ENCODE data around the gene PTGFRN. TPM values are rescaled to one million over a fixed set of nuclear protein-coding genes. Genes with fewer than 3 reads are reported as not detected.

PTGFRN gene
- total RNA-seq, 1 experiment from 2014 or later = 38.7 TPM

DNA sequence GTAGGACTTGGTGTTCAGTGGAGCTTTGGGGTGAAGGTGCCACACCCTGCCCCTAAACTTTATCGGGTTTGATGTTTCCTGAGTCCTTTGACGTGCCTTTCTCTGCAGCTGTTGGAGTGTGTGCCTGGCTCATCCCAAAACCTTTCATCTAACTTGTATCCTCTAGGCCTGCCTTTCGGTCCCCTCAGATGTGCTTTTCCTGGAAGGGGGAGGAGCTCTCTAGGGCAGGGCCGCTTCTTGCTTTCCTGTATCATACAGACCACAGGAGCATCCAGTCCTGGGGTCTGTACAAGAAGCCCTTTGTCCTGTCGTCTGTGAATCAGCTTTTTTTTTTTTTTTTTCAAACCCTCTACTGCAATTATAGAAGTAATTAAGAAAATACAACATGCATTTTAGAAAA, 35.7 kb downstream of the PTGFRN start (continued):
- TF ChIP-seq, protein P1, sequence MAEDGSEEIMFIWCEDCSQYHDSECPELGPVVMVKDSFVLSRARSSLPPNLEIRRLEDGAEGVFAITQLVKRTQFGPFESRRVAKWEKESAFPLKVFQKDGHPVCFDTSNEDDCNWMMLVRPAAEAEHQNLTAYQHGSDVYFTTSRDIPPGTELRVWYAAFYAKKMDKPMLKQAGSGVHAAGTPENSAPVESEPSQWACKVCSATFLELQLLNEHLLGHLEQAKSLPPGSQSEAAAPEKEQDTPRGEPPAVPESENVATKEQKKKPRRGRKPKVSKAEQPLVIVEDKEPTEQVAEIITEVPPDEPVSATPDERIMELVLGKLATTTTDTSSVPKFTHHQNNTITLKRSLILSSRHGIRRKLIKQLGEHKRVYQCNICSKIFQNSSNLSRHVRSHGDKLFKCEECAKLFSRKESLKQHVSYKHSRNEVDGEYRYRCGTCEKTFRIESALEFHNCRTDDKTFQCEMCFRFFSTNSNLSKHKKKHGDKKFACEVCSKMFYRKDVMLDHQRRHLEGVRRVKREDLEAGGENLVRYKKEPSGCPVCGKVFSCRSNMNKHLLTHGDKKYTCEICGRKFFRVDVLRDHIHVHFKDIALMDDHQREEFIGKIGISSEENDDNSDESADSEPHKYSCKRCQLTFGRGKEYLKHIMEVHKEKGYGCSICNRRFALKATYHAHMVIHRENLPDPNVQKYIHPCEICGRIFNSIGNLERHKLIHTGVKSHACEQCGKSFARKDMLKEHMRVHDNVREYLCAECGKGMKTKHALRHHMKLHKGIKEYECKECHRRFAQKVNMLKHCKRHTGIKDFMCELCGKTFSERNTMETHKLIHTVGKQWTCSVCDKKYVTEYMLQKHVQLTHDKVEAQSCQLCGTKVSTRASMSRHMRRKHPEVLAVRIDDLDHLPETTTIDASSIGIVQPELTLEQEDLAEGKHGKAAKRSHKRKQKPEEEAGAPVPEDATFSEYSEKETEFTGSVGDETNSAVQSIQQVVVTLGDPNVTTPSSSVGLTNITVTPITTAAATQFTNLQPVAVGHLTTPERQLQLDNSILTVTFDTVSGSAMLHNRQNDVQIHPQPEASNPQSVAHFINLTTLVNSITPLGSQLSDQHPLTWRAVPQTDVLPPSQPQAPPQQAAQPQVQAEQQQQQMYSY (CRISPR knock-in tag; IDR thresholded peaks at IDR 0.05) = no peak
- TF ChIP-seq, protein P2, sequence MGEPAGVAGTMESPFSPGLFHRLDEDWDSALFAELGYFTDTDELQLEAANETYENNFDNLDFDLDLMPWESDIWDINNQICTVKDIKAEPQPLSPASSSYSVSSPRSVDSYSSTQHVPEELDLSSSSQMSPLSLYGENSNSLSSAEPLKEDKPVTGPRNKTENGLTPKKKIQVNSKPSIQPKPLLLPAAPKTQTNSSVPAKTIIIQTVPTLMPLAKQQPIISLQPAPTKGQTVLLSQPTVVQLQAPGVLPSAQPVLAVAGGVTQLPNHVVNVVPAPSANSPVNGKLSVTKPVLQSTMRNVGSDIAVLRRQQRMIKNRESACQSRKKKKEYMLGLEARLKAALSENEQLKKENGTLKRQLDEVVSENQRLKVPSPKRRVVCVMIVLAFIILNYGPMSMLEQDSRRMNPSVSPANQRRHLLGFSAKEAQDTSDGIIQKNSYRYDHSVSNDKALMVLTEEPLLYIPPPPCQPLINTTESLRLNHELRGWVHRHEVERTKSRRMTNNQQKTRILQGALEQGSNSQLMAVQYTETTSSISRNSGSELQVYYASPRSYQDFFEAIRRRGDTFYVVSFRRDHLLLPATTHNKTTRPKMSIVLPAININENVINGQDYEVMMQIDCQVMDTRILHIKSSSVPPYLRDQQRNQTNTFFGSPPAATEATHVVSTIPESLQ (CRISPR knock-in tag; IDR thresholded peaks at IDR 0.05) = no peak
- TF ChIP-seq, protein P3, sequence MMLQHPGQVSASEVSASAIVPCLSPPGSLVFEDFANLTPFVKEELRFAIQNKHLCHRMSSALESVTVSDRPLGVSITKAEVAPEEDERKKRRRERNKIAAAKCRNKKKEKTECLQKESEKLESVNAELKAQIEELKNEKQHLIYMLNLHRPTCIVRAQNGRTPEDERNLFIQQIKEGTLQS (CRISPR knock-in tag; conservative IDR thresholded peaks at IDR 0.05) = no peak
- TF ChIP-seq ZNF416 (CRISPR knock-in tag; IDR thresholded peaks at IDR 0.05) (no peak), NFE2L1 (CRISPR knock-in tag; IDR thresholded peaks at IDR 0.05) (no peak), HMGA2 (CRISPR knock-in tag; IDR thresholded peaks at IDR 0.05) (no peak)
- TF ChIP-seq, protein P4, sequence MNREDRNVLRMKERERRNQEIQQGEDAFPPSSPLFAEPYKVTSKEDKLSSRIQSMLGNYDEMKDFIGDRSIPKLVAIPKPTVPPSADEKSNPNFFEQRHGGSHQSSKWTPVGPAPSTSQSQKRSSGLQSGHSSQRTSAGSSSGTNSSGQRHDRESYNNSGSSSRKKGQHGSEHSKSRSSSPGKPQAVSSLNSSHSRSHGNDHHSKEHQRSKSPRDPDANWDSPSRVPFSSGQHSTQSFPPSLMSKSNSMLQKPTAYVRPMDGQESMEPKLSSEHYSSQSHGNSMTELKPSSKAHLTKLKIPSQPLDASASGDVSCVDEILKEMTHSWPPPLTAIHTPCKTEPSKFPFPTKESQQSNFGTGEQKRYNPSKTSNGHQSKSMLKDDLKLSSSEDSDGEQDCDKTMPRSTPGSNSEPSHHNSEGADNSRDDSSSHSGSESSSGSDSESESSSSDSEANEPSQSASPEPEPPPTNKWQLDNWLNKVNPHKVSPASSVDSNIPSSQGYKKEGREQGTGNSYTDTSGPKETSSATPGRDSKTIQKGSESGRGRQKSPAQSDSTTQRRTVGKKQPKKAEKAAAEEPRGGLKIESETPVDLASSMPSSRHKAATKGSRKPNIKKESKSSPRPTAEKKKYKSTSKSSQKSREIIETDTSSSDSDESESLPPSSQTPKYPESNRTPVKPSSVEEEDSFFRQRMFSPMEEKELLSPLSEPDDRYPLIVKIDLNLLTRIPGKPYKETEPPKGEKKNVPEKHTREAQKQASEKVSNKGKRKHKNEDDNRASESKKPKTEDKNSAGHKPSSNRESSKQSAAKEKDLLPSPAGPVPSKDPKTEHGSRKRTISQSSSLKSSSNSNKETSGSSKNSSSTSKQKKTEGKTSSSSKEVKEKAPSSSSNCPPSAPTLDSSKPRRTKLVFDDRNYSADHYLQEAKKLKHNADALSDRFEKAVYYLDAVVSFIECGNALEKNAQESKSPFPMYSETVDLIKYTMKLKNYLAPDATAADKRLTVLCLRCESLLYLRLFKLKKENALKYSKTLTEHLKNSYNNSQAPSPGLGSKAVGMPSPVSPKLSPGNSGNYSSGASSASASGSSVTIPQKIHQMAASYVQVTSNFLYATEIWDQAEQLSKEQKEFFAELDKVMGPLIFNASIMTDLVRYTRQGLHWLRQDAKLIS (CRISPR knock-in tag; IDR thresholded peaks at IDR 0.05; ENCODE audit: borderline replicate concordance) = no peak

DNA sequence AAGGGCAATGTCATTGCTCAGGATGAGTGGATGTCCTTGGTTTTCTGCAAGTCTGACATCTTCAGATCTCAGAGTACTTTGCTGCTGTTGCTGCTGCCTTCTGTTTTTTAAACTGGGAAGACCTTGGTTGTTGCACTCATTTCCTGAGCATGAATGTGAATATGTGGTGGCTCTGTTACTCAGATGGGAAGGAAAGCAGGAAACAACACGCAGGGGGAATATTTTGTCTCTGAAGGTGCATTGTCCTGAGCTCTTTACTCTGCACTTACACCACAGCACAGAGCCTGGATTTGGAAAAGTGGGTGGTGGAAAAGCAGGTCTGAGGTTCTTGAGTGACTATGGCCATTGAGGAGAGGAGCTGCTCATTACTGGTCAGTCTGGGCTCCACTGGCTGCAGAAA, 36.3 kb downstream of the PTGFRN start:
- Mint-ChIP-seq H3K9me3 (no peaks in the 10 kb centered on the region), H3K4me1 (no peaks in the 10 kb centered on the region), H3K36me3 (peaks cover 32% of the 10 kb centered on the region), H3K4me3 (no peak overlapping the region), H3K27me3 (ENCODE audit: low read depth) (no peaks in the 10 kb centered on the region), H3K27ac (no peak overlapping the region; the same call in 1 of the 2 replicates)
- ATAC-seq (no peak), DNase-seq (ENCODE audit: low spot score) (no peak)
- CTCF ChIA-PET = interaction anchor here (0.6 to 1.9 kb wide), 3 partner anchors 11 to 350 kb away, joined by 3 to 7 read pairs (median 5); no protein-coding TSS in a partner anchor
- POLR2A ChIA-PET = no interaction called here
- TF ChIP-seq RORB (CRISPR knock-in tag; IDR thresholded peaks at IDR 0.05) = no peak
- TF ChIP-seq EMX1 (CRISPR knock-in tag; IDR thresholded peaks at IDR 0.05) = no peak
- TF ChIP-seq, protein P5, sequence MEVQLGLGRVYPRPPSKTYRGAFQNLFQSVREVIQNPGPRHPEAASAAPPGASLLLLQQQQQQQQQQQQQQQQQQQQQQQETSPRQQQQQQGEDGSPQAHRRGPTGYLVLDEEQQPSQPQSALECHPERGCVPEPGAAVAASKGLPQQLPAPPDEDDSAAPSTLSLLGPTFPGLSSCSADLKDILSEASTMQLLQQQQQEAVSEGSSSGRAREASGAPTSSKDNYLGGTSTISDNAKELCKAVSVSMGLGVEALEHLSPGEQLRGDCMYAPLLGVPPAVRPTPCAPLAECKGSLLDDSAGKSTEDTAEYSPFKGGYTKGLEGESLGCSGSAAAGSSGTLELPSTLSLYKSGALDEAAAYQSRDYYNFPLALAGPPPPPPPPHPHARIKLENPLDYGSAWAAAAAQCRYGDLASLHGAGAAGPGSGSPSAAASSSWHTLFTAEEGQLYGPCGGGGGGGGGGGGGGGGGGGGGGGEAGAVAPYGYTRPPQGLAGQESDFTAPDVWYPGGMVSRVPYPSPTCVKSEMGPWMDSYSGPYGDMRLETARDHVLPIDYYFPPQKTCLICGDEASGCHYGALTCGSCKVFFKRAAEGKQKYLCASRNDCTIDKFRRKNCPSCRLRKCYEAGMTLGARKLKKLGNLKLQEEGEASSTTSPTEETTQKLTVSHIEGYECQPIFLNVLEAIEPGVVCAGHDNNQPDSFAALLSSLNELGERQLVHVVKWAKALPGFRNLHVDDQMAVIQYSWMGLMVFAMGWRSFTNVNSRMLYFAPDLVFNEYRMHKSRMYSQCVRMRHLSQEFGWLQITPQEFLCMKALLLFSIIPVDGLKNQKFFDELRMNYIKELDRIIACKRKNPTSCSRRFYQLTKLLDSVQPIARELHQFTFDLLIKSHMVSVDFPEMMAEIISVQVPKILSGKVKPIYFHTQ (CRISPR knock-in tag; IDR thresholded peaks at IDR 0.05) = no peak
- TF ChIP-seq, protein P6, sequence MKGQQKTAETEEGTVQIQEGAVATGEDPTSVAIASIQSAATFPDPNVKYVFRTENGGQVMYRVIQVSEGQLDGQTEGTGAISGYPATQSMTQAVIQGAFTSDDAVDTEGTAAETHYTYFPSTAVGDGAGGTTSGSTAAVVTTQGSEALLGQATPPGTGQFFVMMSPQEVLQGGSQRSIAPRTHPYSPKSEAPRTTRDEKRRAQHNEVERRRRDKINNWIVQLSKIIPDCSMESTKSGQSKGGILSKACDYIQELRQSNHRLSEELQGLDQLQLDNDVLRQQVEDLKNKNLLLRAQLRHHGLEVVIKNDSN (CRISPR knock-in tag; IDR thresholded peaks at IDR 0.05) = no peak
- TF ChIP-seq, protein P7, sequence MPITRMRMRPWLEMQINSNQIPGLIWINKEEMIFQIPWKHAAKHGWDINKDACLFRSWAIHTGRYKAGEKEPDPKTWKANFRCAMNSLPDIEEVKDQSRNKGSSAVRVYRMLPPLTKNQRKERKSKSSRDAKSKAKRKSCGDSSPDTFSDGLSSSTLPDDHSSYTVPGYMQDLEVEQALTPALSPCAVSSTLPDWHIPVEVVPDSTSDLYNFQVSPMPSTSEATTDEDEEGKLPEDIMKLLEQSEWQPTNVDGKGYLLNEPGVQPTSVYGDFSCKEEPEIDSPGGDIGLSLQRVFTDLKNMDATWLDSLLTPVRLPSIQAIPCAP (CRISPR knock-in tag; IDR thresholded peaks at IDR 0.05) = no peak
- TF ChIP-seq PRRX2 (CRISPR knock-in tag; IDR thresholded peaks at IDR 0.05) = no peak
- TF ChIP-seq, protein P8, sequence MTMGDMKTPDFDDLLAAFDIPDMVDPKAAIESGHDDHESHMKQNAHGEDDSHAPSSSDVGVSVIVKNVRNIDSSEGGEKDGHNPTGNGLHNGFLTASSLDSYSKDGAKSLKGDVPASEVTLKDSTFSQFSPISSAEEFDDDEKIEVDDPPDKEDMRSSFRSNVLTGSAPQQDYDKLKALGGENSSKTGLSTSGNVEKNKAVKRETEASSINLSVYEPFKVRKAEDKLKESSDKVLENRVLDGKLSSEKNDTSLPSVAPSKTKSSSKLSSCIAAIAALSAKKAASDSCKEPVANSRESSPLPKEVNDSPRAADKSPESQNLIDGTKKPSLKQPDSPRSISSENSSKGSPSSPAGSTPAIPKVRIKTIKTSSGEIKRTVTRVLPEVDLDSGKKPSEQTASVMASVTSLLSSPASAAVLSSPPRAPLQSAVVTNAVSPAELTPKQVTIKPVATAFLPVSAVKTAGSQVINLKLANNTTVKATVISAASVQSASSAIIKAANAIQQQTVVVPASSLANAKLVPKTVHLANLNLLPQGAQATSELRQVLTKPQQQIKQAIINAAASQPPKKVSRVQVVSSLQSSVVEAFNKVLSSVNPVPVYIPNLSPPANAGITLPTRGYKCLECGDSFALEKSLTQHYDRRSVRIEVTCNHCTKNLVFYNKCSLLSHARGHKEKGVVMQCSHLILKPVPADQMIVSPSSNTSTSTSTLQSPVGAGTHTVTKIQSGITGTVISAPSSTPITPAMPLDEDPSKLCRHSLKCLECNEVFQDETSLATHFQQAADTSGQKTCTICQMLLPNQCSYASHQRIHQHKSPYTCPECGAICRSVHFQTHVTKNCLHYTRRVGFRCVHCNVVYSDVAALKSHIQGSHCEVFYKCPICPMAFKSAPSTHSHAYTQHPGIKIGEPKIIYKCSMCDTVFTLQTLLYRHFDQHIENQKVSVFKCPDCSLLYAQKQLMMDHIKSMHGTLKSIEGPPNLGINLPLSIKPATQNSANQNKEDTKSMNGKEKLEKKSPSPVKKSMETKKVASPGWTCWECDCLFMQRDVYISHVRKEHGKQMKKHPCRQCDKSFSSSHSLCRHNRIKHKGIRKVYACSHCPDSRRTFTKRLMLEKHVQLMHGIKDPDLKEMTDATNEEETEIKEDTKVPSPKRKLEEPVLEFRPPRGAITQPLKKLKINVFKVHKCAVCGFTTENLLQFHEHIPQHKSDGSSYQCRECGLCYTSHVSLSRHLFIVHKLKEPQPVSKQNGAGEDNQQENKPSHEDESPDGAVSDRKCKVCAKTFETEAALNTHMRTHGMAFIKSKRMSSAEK (CRISPR knock-in tag; IDR thresholded peaks at IDR 0.05; ENCODE audit: borderline replicate concordance) = no peak
- TF ChIP-seq, protein P9, sequence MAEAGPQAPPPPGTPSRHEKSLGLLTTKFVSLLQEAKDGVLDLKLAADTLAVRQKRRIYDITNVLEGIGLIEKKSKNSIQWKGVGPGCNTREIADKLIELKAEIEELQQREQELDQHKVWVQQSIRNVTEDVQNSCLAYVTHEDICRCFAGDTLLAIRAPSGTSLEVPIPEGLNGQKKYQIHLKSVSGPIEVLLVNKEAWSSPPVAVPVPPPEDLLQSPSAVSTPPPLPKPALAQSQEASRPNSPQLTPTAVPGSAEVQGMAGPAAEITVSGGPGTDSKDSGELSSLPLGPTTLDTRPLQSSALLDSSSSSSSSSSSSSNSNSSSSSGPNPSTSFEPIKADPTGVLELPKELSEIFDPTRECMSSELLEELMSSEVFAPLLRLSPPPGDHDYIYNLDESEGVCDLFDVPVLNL (CRISPR knock-in tag; IDR thresholded peaks at IDR 0.05; ENCODE audit: borderline replicate concordance, low read depth) = no peak

Measured in WTC11 (cell line).